GM21390 (cell line): ENCODE data around the gene GRB2.
"Not testable (repeated sequence)": the region's sequence is repeated elsewhere in the genome, so short reads cannot be mapped to it uniquely, and the experiment has no call there.

Experiments
- ATAC-seq: cut with Tn5 transposase; IDR thresholded peaks from one replicate; pipeline ENCODE4 v1.9.1; 2021; ENCODE audit not compliant: unreplicated experiment

The GRB2 gene

DNA sequence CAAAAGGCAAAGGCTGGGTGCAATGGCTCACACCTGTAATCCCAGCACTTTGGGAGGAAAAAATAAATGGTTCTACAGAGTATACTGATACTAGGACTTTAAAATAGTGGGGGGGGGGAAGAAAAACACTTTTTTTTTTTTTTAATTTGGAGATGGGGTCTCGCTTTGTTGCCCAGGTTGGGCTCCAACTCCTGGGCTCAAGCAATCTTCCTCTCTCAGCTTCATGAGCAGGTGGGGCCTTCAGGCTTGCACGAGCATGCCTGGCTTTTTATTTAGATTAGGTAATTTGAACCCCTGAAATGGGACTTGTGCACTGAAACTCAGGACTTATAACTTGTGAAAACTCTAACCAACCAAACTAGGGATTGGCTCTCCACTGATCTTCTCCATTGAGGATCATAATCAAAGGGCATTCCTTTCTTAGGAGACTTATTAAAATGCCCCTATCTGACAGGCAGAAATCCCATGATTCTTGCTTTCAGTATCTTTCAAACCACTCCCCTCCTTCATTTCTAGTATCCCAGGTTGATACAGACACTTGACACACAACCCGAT, 16.9 kb downstream of the GRB2 start:
- no peak for ATAC-seq

DNA sequence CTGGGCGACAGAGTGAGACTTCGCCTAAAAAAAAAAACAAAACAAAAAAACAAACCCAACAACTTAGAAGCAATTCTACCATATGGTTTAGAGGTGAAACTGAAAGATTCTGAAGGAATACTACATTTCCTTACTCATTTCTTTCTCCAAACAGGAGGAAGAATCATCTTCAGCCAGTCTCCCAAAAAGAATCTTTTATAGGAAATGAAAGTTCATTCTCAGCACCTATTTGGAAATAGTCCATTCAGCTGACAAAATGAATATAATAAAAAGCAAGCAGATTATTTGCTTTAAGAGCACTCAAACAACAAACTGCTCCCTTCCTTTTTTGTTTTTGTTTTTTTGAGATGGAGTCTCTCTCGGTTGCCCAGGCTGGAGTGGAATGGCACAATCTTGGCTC, 17.7 kb downstream of the GRB2 start:
- no peak for ATAC-seq

- ATAC-seq = no peak
Observed at GRCh38 chr17:75386430-75386829, 19.0 kb downstream of the GRB2 start.

DNA sequence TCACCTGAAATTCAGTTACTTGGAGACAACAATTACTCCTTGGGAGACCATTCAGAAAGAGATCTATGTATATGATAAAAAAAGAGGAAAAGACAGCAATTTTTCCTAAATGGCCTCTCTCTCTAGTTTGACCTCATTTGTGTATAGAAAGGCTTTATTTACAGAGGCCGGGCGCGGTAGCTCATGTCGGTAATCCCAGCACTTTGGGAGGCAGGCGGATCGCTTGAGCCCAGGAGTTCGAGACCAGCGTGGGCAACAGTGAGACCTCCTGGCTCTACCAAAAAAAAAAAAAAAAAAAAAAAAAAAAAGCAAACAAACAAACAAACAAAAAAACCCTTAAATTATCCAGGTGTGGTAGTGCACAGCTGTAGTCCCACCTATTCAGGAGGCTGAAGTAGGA, 20.7 kb downstream of the GRB2 start:
- ATAC-seq = no peak

DNA sequence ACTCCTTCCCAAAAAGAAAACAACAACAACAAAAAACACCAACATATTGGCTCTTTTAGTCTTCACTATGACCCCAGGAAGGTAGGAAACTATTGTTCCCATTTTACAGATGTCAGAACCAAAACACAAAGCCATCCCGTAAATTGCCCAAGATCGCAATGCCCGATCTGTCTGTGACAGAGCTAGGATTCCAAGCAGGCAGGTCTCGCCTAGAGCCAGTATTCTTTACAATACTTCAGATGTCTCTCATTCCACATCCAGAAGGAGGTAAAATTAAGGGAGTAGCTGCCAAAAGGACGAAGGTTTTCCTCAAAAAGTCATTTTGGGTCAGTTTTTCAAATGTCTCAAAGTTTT, 21.7 kb downstream of the GRB2 start:
- ATAC-seq = no peak

DNA sequence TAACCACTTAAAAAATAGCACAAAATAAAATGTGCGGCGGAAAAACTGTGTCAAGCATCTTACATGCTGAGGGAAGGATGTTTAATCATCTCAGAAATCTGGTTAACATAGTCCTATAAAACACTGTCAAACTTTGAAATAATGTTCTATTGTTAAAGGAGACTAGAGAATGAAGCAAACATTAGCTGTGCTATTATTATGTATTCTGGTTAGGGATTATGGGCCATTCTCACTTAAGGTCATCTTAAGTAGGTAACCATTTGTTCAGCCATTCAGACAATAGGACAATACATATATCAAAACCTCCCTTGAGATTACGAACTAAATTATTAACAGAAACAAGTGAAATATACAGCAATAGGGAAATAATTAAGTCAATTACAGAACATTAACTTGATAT, 24.7 kb downstream of the GRB2 start:
- no peak for ATAC-seq

GRCh38 chr17:75380315-75380714, 25.2 kb downstream of the GRB2 start:
- ATAC-seq = no peak

GRCh38 chr17:75379426-75379825, 26.1 kb downstream of the GRB2 start:
- not testable (repeated sequence) for ATAC-seq

GRCh38 chr17:75373280-75373679, 32.2 kb downstream of the GRB2 start:
- ATAC-seq = no peak

DNA sequence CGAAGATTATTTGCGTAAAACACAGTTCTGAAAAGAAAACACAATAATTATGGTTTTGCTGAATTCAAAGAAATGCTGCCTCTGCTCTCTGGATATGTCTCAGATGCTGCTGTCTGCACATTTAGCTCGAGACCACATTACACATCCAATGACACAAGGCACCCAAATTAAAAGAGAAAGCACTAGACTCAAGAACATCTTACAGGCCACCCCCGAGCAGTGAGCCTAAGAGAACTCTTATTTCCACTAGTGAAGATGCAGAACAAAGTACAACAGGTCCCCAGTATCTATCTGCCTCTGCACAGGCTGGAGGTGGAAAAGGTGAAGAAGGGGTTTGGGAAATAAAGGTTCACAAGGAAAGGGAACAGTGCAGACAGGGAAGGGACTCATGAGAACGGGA, 33.5 kb downstream of the GRB2 start:
- no peak for ATAC-seq

DNA sequence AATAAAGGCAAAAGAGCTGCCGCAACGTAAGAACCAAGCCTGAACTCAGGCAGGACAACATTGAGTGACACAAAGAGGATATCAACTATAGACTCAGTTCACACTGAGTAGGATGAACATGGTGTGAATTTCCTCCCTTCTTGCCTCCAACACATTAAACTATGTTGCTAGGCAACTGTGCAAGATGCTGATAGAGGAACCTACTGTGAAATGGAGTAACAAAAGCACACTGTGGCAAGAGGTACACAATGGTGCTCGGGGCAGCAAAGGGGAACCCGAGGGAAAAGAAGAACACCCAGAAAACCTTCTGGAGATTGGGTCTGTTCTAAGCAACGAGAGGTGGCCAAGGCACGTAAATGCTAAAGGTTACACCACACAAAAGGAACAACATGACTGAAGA, 34.1 kb downstream of the GRB2 start:
- no peak for ATAC-seq

DNA sequence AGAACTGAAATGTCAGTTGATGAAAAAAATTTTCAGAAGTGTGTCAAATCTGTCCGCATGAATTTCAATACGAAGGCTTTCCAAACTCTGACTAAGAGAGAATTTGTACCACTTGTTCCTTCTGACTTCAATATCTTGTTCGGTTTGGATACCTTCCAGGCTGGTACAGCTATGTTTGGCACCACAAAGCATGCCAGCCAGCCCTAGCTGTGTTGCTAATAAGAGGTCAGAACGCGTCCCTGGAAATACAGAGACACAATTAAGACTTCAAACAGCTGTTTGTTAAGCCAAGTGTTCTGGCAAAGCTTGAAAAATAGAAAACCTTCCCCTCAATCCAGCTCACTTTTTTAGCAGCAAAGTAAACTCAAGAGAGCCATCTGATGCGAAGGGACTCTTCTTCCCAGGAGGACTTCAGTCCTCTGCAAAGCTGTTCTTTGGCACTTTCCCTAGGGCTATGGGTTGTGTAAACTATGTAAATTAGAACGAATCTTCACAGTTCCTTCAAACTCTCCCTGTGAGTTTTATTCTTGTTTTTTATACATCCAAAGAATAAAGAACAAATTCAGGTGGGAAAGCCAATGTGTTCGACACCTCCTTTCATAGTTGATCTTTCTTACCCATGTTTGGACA, 35.1 kb downstream of the GRB2 start:
- ATAC-seq = no peak

DNA sequence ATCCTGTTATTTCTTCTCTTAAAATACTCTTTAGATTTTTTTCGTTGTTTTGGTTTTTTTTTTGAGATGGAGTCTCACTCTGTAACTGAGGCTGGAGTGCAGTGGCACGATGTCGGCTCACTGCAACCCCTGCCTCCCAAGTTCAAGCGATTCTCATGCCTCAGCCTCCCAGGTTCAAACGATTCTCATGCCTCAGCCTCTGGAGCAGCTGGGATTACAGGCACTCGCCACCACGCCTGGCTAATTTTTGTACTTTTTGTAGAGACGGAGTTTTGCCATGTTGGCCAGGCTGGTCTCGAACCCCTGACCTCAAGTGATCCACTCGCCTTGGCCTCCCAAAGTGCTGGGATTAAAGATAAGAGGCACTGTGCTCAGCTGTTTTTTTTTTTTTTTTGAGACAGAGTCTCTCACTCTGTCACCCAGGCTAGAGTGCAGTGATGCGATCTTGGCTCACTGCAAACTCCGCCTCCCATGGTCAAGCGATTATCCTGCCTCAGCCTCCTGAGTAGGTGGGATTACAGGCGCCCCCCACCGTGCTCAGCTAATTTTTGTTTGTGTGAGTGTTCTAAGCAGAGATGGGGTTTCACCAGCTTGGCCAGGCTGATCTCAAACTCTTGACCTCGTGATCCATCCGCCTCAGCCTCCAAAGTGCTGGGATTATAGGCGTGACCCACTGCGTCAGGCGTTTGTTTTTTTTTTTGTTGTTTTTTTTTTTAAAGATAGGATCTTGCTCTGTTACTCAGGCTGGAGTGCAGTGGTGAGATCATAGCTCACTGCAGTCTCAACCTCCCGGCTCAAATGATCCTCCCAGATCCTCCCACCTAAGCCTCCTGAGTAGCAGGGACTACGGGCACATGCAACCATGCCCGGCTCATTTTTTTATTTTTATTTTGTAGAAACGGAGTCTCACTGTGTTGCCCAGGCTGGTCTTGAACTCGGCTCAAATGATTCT, 37.4 kb downstream of the GRB2 start:
- ATAC-seq = not testable (repeated sequence)

DNA sequence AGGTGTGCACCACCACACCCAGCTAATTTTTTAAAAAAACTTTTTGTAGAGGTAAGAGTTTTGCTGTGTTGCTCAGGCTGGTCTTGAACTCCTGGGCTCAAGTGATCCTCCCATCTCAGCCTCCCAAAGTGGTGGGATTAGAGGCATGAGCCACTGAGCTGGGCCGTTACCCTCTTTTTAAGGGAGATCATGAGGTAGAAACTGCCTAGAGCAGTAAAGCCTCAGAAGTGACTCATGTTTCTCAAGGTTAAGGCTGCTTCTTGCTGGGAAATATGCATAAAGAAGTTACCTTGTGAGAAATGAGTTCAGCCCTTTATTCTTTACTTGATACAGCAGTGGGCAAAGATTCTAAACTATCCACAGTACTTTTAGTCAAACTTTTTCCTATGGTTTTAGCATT, 38.2 kb downstream of the GRB2 start:
- no peak for ATAC-seq

GRCh38 chr17:75366432-75366831, 39.0 kb downstream of the GRB2 start:
- ATAC-seq = no peak

DNA sequence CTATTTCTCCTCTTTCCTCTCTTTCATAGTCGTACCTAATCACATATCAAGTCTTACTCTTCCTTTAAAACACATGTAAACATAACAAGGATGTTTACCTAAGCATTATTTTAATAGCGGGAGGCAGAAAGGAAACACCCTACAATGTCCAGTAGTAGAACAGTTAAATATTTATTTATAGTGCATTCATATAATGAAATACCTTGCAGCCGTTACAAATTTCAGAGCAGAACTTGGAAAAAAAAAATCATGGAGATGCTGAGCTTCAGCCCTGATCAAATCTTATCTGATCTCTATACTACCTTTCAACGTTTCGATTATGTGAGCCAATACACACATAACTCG, 39.6 kb downstream of the GRB2 start:
- no peak for ATAC-seq

- ATAC-seq = no peak
Observed at GRCh38 chr17:75365009-75365930, 40.2 kb downstream of the GRB2 start.

- ATAC-seq = no peak
Observed at GRCh38 chr17:75364078-75364477, 41.4 kb downstream of the GRB2 start.

- no peak for ATAC-seq
Observed at GRCh38 chr17:75361996-75362395, 43.5 kb downstream of the GRB2 start.

- ATAC-seq = no peak
Observed at GRCh38 chr17:75361344-75361743, 44.1 kb downstream of the GRB2 start.

GRCh38 chr17:75356260-75356937, 49.1 kb downstream of the GRB2 start:
- no peak for ATAC-seq
